Glomerular visceral epithelial cell (primary cell): Measurements from ENCODE around the gene PTPN11.
"Not testable (repeated sequence)": the region's sequence is repeated elsewhere in the genome, so short reads cannot be mapped to it uniquely, and the experiment has no call there.

Experiments
- DNase-seq: peaks from one replicate; pipeline ENCODE4 v3.0.0-alpha.2; 2016; ENCODE audit errors: extremely low spot score

PTPN11 gene

DNA sequence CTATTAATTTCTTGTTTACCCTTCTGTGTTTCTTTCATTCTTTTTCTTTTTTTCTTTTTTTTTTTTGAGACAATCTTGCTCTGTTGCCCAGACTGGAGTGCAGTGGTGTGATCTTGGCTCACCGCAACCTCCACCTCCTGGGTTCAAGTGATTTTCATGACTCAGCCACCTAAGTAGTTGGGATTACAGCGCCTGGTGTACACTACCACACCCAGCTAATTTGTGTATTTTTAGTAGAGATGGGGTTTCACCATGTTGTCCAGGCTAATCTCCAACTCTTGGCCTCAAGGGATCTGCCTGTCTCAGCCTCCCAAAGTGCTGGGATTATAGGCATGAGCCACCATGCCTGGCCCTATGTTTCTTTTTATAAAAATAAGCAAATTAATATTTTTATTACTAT lies 29.4 kb downstream of the PTPN11 start:
- not testable (repeated sequence) for DNase-seq

DNA sequence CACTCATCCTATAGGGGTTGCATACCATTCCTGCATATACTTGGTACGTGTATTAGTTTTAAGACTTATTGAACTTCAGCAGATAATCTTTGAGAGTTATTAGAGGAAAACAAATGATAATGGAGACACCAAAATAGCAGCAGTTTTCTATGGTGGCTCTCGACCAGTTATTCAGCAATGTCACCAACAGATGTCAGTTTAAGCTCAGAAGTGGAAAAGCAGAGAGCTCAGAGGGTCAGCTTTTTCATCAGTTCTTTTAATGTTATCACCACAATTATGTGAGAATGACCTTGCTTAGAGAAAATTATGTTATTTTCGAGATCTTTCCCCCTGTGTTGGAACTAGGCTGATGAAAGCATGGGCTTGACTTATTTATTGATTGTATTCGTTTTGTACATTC lies 32.0 kb downstream of the PTPN11 start:
- no peak for DNase-seq

DNA sequence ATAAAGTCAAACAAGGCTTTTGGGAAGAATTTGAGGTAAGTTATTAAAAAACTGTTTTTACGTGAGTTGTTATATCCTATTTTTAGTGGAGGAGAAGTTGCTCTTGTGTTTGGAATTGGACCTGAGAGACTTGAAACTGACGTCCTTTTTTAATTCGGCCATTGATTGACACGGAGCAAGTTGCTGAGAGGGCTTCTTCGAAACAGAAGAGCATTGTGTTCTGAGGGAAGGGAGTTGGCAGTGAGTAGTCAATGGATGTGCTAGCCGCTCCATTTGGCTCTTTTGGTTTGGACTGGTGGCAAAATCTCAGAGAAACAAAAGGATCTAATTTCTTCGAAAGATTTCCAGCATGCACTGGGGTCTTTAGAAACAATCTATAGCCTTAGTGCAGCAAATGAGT lies 37.3 kb downstream of the PTPN11 start:
- no peak for DNase-seq

DNA sequence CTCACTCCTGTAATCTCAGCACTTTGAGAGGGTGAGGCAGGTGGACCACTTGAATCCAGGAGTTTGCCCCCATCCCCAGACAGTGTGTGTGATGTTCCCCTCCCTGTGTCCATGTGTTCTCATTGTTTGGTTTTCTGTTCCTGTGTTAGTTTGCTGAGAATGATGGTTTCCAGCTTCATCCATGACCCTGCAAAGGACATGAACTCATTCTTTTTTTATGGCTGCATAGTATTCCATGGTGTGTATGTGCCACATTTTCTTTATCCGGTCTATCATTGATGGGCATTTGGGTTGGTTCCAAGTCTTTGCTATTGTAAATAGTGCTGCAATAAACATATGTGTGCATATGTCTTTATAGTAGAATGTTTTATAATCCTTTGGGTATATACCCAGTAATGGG lies 38.4 kb downstream of the PTPN11 start:
- DNase-seq: not testable (repeated sequence)

DNA sequence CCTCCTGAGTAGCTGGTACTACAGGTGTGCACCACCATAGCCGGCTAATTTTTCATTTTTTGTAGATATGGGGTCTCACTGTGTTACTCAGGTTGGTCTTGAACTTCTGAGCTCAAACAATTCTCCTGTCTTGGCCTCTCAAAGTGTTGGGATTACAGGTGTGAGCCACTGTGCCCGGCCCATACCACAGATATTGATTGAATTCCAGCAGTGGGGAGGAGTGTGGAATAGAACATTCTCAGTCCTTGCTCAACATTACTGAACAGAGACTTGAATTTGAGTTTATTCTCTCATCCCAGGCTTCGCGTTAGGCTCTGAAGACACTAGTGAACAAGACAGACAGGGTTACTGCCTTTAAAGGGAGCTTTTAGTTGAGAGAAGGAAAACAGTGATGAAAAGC lies 39.6 kb downstream of the PTPN11 start:
- no peak for DNase-seq

DNA sequence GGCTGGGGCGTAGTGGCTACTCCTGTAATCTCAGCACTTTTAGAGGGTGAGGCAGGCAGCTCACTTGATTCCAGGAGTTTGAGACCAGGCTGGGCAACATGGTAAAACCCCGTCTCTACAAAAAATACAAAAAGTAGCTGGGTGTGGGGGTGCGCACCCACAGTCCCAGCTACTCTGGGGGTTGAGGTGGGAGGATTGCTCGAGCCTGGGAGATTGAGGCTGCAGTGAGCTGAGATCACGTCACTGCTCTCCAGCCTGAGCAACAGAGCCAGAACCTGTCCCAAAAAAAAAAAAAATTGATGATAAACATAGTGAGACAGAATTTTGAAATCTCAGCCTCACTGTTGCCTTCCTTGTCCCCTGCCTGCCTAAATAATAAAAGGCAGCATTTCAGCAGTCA lies 40.0 kb downstream of the PTPN11 start:
- no peak for DNase-seq

DNA sequence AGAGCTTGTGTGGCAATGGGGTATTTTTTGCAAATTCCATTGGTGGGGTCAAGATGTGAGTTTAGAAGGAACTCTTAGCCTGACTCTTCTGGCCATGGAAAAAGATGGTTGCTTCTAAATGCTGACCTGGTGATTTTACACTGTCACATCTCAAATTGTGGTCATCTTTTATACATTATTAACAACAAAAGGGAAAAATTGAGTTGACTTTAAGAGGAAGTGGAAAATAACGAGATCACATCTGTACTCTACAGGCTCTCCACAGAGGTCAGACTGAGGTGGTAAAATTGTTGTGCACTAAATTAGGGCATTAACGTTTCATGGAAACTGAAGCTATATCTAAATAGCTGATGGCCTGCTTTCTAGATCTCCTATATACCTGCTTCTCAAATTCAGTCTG lies 44.7 kb downstream of the PTPN11 start:
- DNase-seq: no peak

DNA sequence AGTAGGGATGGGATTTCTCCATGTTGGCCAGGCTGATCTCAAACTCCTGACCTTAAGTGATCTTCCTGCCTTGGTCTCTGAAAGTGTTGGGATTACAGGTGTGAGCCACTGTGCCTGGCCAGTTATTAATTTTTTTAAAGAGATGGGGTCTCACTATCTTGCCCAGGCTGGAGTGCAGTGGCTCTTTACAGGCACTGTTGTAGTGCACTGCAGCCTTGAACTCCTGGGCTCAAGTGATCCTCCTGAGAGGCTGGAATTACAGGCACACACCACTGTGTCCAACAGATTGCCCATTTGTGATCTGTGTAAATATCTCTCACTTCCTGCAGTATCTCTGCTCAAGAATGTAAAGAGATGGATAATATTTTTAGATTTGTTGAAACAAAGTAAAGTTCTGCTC lies 45.9 kb downstream of the PTPN11 start:
- DNase-seq: no peak

DNA sequence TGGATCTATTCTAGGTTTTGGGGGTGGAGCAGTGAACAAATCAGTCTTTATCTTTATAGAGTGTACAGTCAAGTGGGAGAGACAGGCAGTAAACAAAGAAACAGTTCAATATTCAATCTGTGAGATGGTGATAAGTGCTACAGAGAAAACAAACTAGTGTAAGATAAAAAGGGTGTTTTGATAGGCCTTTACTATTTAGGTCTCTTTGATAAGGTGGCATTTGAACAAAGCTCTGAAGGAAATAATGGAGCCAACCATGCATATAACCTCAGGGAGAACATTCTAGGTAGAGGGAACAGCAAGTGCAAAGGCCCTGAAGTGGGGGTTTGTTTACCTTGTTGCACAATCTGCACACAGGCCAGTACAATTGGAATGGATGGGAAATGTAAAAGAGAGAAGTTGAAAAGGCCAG lies 47.3 kb downstream of the PTPN11 start:
- no peak for DNase-seq

DNA sequence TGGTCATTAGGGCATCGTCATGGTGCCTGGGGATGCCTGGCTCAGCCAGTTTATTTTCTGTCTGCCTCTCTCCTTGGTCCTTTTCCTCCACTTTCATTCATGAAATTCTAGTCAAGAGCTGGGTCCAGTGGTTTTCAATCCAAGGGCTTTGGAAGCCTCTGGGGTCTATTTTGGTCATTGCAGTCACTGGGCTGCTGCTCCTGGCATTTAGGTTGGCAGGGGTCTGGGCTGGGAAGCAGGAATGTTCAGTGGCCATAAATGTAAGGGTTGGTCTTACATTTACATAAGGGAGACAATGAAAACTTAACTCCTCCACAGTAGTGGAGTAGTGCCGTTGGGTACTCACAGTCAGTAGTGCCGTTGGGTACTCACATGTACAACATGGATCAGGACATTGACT lies 48.1 kb downstream of the PTPN11 start:
- DNase-seq: no peak

DNA sequence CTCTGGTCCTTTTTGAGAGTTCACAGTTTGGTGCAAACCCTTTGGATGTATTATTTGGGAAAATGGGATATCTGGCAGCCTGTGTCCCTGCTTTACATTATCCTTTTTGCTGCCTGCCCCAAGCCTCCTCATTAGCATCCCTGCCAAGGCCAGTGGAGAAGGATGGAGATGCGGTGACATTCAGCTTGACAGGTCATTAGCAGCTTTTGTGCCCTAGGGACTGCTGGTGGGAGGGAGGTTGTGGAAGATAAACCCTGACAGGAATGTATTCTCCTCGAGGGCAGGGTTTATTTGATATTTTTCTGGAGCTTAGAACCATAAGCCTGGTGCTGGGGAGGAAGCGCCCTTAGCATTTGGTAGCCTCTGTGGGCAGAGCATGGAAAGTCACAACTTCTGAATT lies 49.3 kb downstream of the PTPN11 start:
- no peak for DNase-seq

DNA sequence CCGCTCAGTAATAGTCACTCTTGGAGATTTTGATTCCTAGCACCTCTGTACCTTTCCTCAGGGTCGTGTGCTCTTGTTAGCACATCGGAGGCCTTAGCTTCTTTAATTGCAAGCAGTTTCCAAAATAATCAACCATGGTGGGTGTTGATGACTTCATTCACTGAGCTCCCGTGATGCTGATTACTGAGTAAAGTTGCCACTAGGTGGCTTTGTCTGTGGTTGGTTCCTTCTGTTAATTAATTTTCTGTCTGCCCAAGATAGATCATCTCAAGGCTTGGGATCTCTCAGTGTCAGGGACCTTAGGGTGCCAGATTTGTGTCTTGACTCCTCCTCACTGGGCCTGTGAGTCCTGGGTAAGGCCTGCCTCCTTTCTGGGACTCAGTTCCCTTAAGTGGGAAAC lies 54.3 kb downstream of the PTPN11 start:
- no peak for DNase-seq

DNA sequence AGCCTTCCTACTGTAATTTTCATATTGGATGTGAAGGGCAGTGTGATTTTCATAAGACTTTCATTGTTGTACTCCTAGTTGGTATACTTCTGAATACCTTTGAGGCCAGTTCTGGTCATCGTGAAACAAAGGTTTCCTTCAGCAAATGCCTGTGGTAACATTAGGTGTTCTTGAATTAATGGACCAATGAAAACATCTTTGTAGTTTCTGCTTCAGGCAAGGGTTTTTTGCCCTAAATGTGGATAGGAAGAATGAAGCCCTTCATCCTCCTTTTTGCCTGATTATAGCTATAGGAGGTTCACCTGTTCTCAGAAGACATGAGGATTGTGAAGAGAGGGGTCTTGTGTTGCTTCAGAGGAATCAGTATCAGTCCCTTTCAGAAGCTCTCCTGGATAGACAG lies 60.7 kb downstream of the PTPN11 start:
- no peak for DNase-seq

DNA sequence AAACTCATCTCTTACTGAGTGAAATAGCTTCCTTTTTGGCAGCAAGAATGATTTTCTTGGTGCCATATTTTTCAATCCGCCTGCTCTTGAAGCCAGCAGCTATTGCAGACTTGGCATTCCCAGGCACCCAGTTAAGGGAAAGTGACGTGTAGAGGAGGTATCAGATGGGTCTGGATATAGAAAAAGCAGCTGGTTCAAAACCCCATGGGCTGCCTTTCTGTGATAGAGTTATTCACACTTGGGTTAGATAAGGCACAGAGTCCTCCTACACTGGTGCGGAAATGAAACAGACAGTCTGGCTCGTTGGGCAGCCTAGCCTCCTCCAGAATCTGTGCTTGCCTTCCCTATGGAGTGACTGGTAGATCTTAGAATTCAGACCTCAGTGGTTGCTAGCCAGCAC lies 62.2 kb downstream of the PTPN11 start:
- DNase-seq: no peak

DNA sequence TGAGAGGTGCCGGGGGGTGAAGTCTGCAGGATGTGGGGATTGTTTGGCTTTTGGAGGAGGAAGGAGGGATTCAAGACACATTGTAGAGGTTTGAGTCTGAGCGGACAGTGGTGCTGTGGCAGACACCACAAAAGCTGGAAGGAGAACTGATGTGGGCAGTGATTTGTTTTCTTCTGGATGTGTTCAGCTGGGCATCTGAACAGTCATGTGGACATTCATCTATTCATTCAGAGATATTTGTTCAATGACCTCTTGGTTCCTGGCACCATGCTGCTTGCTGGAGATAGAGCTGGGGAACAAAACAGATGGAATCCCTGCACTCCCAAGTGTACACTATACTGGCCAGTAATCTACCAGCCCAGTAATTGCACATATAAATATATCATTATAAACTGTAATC lies 64.0 kb downstream of the PTPN11 start:
- DNase-seq: no peak

DNA sequence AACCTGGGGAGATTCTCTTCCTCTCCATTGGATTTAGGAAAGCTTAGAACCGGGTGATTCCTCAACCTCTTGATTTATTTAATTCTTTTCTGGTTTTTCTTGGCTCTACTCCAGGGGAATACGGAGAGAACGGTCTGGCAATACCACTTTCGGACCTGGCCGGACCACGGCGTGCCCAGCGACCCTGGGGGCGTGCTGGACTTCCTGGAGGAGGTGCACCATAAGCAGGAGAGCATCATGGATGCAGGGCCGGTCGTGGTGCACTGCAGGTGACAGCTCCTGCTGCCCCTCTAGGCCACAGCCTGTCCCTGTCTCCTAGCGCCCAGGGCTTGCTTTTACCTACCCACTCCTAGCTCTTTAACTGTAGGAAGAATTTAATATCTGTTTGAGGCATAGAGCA lies 67.6 kb downstream of the PTPN11 start:
- no peak for DNase-seq

DNA sequence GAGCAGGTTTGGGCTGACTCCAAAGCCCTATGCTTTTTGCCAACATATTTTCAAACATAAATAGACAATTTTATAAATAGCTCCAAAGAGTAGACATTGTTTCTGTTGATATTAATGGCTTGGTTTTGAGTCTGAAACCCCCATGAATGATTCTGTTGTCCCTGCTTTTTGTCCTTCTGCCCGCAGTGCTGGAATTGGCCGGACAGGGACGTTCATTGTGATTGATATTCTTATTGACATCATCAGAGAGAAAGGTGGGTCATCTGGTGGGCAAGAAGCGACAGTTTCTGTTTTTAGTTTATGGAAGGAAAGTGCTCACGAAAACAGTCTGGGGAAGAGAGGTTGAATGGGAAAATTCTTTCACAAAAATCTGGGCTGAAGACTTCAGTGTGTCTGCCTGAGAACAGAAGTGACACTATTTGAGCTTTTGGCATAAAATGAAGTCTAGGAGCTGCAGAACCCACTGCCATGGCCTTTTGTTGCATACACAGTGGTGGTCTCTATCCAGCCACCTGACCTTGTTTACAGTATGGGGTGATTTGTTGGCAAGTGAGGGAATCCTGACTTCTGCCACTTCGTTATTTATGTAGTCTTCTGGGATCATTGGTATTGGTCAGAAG lies 69.6 kb downstream of the PTPN11 start:
- DNase-seq: no peak

DNA sequence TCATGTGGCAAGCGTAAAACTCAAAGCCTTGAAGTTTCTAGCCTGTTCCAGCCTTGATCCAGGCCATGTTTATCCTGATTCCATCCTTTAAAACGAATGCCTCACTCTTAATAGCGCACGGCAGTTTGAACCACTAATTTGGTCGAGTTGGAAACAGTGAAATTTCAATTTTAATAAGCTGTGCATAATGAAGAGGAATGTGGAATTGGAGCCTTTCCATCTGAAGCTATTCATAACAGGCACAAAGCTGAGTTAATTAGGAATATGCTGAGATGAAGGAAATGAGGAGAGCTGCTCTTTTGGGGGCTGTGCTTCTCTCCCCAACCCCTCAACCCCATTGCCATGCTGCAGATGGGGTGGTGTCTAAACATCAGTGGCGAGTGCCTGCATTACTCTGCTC lies 70.7 kb downstream of the PTPN11 start:
- DNase-seq: no peak

DNA sequence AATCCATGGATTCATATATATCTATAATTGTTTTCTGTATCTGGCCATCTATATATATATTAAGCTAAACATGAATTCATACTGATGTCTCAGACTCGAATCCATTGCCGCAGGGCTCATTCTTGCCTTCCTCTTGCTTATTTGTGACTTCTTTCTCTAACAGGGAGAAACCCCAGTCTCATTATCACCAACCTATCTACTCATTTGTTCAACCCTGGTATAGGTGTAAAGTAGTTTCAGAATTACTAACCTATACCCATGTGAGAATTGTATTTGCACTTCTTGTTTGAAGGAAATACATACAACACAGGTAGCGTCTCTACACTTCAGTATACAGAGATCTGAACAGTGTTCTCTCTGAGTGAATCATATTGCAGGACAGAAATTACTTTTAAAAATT lies 77.7 kb downstream of the PTPN11 start:
- DNase-seq: no peak

DNA sequence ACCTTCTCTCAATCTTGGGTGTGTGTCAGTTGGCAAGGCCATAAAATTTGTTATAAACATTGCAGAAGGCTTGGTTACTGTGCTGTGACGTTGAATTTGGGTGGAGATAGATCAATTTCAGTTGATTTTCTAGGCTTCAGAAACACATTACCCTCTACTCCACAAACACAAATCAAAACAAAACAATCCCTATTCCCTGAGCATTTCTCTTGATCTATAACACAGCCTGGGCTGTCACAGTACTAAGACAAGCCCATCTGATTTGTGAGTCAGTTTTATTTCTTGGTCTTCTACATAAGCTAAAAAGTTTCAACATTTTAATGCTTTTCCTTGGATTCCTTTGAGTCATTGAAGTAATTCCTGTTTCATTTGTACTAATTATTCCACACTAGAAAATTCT lies 79.8 kb downstream of the PTPN11 start:
- no peak for DNase-seq

DNA sequence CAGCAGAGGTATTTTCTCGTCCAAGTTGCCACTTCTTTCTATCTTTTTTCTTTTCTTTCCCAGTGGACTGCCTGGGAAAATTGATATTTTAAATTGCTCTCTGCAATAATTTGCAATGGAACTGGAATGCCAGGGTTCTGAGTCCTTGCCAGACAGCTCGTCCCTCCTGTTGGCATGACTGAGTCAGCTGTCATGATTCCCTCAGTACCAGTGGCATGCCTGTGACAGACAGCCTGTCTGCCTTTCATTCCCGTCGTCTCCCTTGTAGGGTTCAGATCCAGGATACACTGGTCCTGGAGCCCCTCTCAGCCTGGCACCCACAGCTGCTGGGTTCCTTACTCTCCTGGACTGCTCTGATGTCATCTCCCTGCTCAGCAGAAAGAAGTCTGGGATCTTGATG lies 84.8 kb downstream of the PTPN11 start:
- no peak for DNase-seq

DNA sequence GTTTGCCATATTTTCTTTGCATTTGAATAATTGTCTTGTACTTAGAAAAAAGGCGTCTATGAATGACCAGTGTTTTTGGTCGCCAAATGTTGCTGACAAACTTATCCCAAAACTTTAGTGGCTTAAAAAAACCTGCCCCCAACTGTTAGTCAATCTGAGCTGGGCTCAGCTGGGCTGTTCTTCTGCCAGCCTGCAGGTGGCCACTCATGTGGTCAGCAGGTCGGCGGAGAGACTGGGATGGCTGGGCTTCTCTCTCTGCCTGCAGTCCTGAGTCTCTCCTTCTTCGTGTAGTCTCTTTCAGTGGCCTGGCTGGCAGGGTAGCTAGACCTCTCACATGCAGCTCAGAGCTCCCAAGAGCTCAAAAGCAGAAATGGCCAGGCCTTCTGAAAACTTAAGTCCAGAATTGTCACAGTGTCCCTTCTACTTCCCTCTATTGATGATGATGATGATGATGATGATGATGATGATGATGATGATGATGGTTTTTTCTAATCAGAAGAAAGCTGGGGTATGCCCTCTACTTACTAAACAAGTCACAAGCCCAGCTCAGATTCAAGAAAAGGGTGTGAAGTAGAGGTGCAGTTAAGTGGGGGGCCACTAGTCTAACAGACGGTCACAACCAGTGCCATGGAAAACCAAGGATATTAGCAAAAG lies 87.9 kb downstream of the PTPN11 start:
- no peak for DNase-seq

DNA sequence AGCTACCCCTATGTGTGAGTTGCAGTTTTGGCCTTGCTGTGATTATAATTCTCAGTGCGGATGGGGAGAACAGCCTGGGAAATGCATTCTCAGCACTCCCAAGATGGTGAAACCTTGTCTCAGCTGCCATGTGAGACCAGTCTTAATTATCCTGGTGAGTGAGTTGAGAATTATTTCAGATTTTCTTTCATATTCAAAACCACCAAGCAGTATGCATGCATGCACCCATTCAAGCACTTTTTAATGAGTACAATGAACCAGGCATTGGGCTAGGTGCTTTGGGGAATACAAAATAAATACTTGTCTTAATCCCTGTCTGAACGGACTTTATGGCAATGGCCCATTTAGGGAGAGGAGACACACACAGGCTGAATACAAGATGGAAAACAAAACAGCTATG lies 94.7 kb downstream of the PTPN11 start:
- no peak for DNase-seq

DNA sequence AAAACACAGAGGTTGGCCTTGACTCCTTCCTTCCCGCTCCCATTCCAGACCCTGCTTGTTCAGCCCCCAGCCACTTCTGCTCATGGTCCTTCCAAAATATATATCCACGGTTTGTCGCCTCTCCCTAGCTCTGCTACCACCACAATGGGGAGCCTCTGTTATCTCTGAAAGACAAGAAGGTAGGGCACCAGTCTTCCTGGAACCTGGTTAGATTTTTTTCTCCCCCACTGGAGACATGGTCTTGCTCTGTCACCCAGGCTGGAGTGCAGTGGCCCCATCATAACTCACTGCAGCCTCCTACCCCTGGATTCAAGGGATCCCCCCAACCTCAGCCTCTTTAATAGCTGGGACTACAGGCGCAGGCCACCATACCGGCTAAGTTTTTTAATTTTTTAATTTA lies 95.7 kb downstream of the PTPN11 start:
- no peak for DNase-seq
